Measurements from ENCODE around the gene METTL8.
A peak's percentile ranks its signal among the peaks of the same experiment; 100 is the strongest.
"Not testable (repeated sequence)": the region's sequence is repeated elsewhere in the genome, so short reads cannot be mapped to it uniquely, and the experiment has no call there.

Gene METTL8

DNA sequence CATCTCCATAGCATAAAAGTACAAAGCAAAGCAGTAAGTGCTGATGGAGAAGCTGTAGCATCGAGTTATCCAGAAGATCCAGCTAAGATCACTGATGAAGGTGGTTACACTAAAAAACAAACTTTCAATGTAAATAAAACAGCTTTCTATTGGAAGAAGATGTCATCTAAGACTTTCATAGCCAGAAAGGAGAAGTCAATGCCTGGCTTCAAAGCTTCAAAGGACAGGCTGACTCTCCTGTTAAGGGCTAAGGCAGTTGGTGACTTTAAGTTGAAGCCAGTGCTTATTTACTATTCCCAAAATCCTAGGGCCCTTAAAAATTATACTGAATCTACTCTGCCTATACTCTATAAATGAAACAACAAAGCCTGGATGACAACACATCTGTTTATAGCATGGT lies 44.0 kb downstream of the METTL8 start:
- H3K4me3 ChIP-seq (replicated peaks; ENCODE audit: low read depth, low read length) = no peak overlapping the region
- no peak for DNase-seq (ENCODE audit: low read depth)
- TF ChIP-seq, protein P1, sequence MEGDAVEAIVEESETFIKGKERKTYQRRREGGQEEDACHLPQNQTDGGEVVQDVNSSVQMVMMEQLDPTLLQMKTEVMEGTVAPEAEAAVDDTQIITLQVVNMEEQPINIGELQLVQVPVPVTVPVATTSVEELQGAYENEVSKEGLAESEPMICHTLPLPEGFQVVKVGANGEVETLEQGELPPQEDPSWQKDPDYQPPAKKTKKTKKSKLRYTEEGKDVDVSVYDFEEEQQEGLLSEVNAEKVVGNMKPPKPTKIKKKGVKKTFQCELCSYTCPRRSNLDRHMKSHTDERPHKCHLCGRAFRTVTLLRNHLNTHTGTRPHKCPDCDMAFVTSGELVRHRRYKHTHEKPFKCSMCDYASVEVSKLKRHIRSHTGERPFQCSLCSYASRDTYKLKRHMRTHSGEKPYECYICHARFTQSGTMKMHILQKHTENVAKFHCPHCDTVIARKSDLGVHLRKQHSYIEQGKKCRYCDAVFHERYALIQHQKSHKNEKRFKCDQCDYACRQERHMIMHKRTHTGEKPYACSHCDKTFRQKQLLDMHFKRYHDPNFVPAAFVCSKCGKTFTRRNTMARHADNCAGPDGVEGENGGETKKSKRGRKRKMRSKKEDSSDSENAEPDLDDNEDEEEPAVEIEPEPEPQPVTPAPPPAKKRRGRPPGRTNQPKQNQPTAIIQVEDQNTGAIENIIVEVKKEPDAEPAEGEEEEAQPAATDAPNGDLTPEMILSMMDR (IDR thresholded peaks at IDR 0.05; ENCODE audit: low read length, missing control alignments) = no peak

DNA sequence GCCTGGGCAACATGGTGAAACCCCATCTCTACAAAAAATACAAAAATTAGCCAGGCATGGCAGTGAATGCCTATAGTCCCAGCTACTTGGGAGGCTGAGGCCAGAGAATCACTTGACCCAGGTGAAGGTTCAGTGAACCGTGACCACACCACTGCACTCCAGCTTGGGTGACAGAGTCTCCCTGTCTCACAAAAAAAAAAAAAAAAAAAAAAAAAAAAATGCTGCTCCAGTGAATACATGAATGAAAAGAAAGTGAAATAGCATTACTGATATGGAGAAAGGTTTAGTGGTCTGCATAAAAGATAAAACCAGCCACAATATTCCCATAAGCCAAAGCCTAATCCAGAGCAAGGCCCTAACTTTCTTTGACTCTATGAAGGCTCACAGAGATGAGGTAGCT lies 44.5 kb downstream of the METTL8 start:
- H3K4me3 ChIP-seq (replicated peaks; ENCODE audit: low read depth, low read length) = no peak overlapping the region
- TF ChIP-seq, protein P1 (IDR thresholded peaks at IDR 0.05; ENCODE audit: low read length, missing control alignments) = no peak
- DNase-seq (ENCODE audit: low read depth) = no peak

DNA sequence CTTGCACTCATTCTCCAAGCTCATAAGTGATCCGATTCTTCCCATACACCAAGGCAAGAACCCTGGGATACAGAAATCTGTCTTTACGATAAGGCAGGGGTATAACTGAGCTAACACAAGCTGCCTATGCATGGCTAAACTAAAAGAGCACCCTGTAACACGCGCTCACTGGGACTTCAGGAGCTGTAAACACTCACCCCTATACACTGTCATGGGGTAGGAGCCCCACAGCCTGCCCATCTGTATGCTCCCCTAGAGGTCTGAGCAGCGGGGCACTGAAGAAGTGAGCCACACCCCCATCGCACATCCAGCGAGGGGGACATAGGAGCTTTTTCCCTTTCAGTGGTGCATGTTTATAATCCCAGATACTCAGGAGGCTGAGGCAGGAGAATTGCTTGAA lies 46.7 kb downstream of the METTL8 start:
- no peak for DNase-seq (ENCODE audit: low read depth)
- TF ChIP-seq, protein P1 (IDR thresholded peaks at IDR 0.05; ENCODE audit: low read length, missing control alignments) = no peak
- no peak overlapping the region for H3K4me3 ChIP-seq (replicated peaks; ENCODE audit: low read depth, low read length)

DNA sequence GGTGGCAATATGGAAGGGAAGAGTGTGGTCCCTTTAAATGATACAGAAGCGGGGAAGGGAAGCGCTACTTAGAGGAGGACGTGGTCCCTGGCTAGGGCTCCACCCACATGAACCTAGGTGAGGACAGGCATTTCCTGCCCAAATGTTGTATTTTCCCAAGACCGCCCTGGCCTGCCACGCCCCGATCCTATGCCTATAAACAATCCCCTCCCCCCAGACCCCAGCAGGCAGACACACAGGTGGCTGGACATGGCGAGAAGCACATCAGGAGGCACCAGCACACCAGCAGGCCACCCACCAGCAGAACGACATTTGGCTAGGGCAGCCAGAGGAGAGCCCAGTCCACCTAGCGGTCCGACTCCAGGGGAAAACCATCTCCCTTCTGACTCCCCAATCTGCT lies 47.2 kb downstream of the METTL8 start:
- no peak overlapping the region for H3K4me3 ChIP-seq (replicated peaks; ENCODE audit: low read depth, low read length)
- TF ChIP-seq, protein P1 (IDR thresholded peaks at IDR 0.05; ENCODE audit: low read length, missing control alignments) = no peak
- DNase-seq (ENCODE audit: low read depth) = no peak

DNA sequence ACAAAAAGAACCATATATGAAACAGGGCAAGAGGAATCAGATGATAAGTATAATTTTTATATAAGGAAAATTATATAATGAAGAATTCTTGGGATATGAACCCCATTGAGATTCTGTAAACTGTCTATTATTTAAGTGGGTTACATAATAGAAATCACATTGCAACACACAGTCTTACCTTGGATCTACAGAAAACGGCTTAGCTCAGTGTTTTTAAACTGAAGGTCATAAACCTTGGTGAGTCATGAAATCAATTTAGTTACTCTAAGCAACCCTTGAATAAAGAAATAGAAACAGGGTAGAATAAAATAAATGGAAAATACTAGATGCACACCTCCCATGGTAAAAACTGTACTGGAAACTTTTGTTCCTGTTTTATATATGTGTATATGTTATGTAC lies 50.7 kb downstream of the METTL8 start:
- TF ChIP-seq, protein P1 (IDR thresholded peaks at IDR 0.05; ENCODE audit: low read length, missing control alignments) = no peak
- DNase-seq (ENCODE audit: low read depth) = peak; percentile 2
- no peak overlapping the region for H3K4me3 ChIP-seq (replicated peaks; ENCODE audit: low read depth, low read length)

DNA sequence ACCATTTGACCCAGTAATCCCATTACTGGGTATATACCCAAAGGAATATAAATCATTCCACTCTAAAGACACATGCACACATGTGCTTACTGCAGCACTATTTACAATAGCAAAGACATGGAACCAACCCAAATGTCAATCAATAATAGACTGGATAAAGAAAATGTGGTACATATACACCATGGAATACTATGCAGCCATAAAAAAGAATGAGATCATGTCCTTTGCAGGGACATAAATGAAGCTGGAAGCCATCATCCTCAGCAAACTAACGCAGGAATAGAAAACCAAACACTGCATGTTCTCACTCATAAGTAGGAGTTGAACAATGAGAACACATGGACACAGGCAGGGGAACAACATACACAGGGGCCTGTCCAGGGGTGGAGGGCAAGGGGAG lies 51.6 kb downstream of the METTL8 start:
- not testable (repeated sequence) for H3K4me3 ChIP-seq (replicated peaks; ENCODE audit: low read depth, low read length); DNase-seq (ENCODE audit: low read depth)

DNA sequence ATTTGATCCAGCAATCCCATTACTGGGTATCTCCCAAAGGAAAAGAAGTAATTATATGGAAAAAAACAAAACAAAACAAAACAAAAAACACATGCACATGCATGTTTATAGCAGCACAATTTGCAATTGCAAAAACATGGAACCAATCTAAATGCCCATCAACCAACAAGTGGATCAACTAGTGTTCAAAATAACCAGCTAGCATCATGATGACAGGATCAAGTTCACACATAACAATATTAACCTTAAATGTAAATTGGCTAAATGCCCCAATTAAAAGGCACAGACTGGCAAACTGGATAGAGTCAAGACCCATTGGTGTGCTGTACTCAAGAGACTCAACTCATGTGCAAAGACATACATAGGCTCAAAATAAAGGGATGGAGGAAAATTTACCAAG lies 55.9 kb downstream of the METTL8 start:
- DNase-seq (ENCODE audit: low read depth); H3K4me3 ChIP-seq (replicated peaks; ENCODE audit: low read depth, low read length): not testable (repeated sequence)

DNA sequence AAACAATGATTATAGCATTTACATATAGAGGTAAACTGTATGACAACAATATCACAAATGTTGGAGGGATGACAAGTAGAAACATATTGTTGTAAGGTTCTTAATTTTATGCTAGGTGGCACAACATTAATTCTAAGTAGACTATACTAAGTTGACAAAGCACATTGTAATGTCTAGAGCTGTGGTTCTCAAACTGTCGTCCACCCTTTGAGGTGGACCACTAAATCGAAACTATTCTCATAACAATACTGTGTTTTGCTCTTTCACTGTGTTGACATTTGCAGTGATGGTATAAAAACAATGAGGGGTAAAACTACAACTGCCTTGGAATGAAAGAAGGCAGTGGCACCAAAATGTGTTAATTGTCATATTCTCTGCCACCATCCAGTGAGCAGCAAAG lies 66.1 kb downstream of the METTL8 start:
- TF ChIP-seq, protein P1 (IDR thresholded peaks at IDR 0.05; ENCODE audit: low read length, missing control alignments) = no peak
- DNase-seq (ENCODE audit: low read depth) = no peak
- no peak overlapping the region for H3K4me3 ChIP-seq (replicated peaks; ENCODE audit: low read depth, low read length)

Measured in fibroblast of pulmonary artery (primary cell).